ENCODE data around the gene NTN5.

Gene NTN5

DNA sequence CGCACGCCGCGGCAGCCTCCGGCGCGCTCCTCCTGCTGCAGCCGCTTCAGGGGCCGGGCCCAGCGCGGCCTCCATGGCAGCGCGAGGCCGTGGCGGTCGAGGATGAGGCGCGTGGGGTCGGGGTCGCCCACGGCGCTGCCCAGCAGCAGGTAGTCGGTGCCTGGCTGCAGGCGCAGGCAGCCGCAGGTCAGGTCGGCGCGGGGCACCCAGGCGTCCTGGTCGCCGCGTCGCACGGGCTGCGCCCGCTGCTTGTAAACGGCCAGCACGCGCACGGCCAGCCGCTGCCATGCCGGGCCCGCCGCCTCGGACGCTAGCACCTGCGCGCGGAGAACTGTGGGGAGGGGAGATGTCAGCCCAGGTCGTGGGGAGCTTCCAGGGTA is 11.1 kb downstream of the NTN5 start:
- H3K9me3 ChIP-seq (ENCODE audit: control insufficient read depth, insufficient read depth, low read length), result no peaks in the 10 kb centered on the region
- TF ChIP-seq, protein P1, sequence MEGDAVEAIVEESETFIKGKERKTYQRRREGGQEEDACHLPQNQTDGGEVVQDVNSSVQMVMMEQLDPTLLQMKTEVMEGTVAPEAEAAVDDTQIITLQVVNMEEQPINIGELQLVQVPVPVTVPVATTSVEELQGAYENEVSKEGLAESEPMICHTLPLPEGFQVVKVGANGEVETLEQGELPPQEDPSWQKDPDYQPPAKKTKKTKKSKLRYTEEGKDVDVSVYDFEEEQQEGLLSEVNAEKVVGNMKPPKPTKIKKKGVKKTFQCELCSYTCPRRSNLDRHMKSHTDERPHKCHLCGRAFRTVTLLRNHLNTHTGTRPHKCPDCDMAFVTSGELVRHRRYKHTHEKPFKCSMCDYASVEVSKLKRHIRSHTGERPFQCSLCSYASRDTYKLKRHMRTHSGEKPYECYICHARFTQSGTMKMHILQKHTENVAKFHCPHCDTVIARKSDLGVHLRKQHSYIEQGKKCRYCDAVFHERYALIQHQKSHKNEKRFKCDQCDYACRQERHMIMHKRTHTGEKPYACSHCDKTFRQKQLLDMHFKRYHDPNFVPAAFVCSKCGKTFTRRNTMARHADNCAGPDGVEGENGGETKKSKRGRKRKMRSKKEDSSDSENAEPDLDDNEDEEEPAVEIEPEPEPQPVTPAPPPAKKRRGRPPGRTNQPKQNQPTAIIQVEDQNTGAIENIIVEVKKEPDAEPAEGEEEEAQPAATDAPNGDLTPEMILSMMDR (IDR thresholded peaks at IDR 0.05; ENCODE audit: low read depth, low read length, poor library complexity, severe bottlenecking), result no peak
- no peak for TF ChIP-seq EZH2phosphoT487 (IDR thresholded peaks at IDR 0.05; ENCODE audit: borderline replicate concordance, low read length)
- H3K4me2 ChIP-seq (ENCODE audit: low read length), result no peak overlapping the region

DNA sequence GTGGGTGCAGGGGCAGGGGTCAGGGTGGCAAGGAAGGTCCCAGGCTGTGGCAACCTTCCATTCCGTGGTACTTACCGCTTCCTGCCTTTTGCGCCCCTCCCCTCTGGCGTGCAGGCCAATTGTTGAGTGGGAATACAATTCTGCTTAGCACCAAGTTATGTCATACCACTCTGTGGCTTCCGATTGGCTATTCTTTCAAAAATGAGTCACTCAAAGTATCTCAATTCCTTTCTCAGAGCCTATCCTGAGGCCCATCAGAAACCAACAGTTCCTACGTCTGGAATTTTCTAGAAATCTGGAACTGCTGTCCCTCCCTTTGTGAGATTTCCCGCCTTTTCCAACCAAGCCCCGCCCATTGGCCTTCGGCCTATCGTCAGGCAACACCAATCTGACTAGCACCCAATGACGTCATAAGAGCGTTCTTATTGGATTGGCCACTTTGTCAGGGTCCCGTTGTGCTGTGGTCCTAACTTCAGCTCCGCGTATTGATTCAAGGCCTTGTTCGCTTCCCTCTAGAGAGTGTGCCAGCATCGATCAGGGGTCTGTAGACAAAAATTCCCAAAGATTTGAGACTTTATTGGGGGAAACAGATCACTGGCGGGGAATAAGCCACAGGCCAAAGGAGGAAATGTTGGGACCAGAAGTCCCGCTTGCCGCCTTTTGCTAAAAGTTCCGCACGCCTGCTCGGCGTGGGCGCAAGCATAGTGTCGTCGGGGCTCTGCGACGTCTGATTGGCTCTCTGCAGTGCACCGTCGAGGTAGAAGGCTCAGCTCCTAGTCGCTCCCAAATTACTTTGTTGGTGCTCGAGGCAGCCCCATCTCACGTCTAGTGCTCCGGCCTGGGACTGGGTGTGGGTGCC is 11.7 kb downstream of the NTN5 start:
- Histone ChIP-seq H3K79me2 (ENCODE audit: control insufficient read depth, low read length) (no peaks in the 10 kb centered on the region), H3F3A (ENCODE audit: control insufficient read depth, insufficient read depth) (0 out of 2 replicates have a peak, but pooled peaks cover 2% of the 10 kb centered on the region), H3K4me1 (ENCODE audit: control insufficient read depth, low read length) (peaks cover 14% of the 10 kb centered on the region), H4K20me1 (ENCODE audit: control insufficient read depth, insufficient read depth, low read depth, low read length) (no peaks in the 10 kb centered on the region), H3K4me3 (ENCODE audit: low read length) (peak overlapping the region; percentile 63), H3K4me2 (ENCODE audit: low read length) (peak overlapping the region; percentile 76), H3K9me2 (replicated peaks; ENCODE audit: control insufficient read depth, low read length) (no peaks in the 10 kb centered on the region), H3K9me3 (ENCODE audit: control insufficient read depth, insufficient read depth, low read length) (no peaks in the 10 kb centered on the region), H3K27ac (ENCODE audit: low read depth, low read length) (peak overlapping the region; percentile 40), H3K27me3 (ENCODE audit: control insufficient read depth, low read length) (no peaks in the 10 kb centered on the region), H3K36me3 (ENCODE audit: control insufficient read depth, low read length) (no peaks in the 10 kb centered on the region)
- TF ChIP-seq, protein P1 (IDR thresholded peaks at IDR 0.05; ENCODE audit: low read depth, low read length, poor library complexity, severe bottlenecking), result no peak
- TF ChIP-seq EZH2phosphoT487 (IDR thresholded peaks at IDR 0.05; ENCODE audit: borderline replicate concordance, low read length), result no peak

More for the DNA sequence above, 11.1 kb downstream of the NTN5 start:
- Histone ChIP-seq H3K79me2 (ENCODE audit: control insufficient read depth, low read length) (no peaks in the 10 kb centered on the region), H3K4me1 (ENCODE audit: control insufficient read depth, low read length) (peaks cover 14% of the 10 kb centered on the region), H3K27ac (ENCODE audit: low read depth, low read length) (no peak overlapping the region), H3K36me3 (ENCODE audit: control insufficient read depth, low read length) (no peaks in the 10 kb centered on the region), H3K9me2 (replicated peaks; ENCODE audit: control insufficient read depth, low read length) (no peaks in the 10 kb centered on the region), H3K27me3 (ENCODE audit: control insufficient read depth, low read length) (no peaks in the 10 kb centered on the region), H3F3A (ENCODE audit: control insufficient read depth, insufficient read depth) (0 out of 2 replicates have a peak, but pooled peaks cover 2% of the 10 kb centered on the region), H4K20me1 (ENCODE audit: control insufficient read depth, insufficient read depth, low read depth, low read length) (no peaks in the 10 kb centered on the region), H3K4me3 (ENCODE audit: low read length) (no peak overlapping the region)

DNA sequence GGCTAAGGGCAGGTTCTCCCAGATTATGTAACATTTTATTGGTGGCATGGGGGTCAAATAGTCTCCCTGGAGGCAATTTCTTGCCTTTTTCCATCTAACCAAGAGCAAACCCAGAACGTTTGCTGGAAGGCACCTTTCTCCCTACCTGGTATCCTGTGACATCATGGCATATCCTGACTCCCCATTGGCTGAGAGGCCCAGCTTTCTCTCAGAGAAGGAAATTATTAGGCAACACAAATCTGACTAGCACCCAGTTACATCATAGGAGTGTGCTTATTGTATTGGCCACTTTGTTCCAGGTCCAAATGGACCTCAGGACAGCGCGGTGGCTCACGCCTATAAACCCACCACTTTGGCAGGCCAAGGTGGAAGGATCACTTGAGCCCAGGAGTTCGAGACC is 13.0 kb downstream of the NTN5 start:
- Histone ChIP-seq H4K20me1 (ENCODE audit: control insufficient read depth, insufficient read depth, low read depth, low read length) (no peaks in the 10 kb centered on the region), H3F3A (ENCODE audit: control insufficient read depth, insufficient read depth) (0 out of 2 replicates have a peak, but pooled peaks cover 2% of the 10 kb centered on the region), H3K4me2 (ENCODE audit: low read length) (no peak overlapping the region), H3K27me3 (ENCODE audit: control insufficient read depth, low read length) (no peaks in the 10 kb centered on the region), H3K9me3 (ENCODE audit: control insufficient read depth, insufficient read depth, low read length) (no peaks in the 10 kb centered on the region), H3K4me1 (ENCODE audit: control insufficient read depth, low read length) (peaks cover 15% of the 10 kb centered on the region), H3K4me3 (ENCODE audit: low read length) (no peak overlapping the region), H3K79me2 (ENCODE audit: control insufficient read depth, low read length) (no peaks in the 10 kb centered on the region), H3K36me3 (ENCODE audit: control insufficient read depth, low read length) (no peaks in the 10 kb centered on the region), H3K9me2 (replicated peaks; ENCODE audit: control insufficient read depth, low read length) (no peaks in the 10 kb centered on the region), H3K27ac (ENCODE audit: low read depth, low read length) (no peak overlapping the region)
- TF ChIP-seq, protein P1 (IDR thresholded peaks at IDR 0.05; ENCODE audit: low read depth, low read length, poor library complexity, severe bottlenecking), result no peak
- TF ChIP-seq EZH2phosphoT487 (IDR thresholded peaks at IDR 0.05; ENCODE audit: borderline replicate concordance, low read length), result no peak
